ENCODE data around the gene MCRS1.

Gene MCRS1

DNA sequence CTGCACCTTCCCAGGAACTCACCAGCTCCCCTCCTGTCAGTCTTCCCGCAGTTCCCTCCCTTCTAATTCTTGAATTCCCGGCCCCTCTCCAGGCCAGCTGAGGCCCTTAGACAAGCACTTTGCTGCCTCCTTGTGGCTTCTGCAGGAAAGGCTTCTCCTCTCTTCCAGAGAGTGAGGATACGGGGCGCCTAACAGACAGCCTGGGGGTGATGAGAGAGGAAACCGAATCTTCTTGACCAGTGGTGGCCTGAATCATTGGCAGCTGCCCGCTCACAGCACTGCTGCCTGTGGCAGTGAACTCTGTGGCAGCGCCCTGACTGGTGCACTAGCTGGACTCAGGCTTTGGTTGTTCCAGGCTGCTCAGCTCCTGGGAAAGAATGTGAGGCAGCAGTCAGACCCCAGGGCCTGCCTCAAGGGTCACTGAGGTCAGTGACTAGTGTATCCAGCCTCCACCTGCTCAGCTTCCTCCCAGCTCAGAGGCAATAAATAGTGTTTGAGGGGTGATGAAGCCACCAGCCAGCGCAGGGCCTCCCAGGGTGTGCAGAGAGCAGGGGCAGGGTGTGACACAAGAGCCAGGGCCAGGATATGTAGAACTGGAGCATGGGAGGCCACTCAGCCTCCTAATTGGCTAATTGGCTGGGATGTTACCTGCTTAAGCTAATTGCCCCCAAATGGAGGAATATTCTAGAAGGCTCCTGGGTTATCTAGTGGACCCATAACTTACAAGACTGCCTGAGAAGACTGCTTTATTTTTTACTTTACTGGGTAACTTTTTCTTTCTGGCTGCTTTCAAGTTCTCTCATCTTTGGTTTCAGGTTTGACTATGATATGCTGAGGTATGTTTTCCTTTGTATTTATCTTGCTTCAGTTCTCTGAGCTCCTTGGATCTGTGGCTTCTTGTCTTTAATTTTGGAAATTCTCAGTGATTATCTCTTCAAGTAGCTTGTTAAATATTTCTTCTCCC lies 12.9 kb upstream of the MCRS1 start (continued):
- TF ChIP-seq ZNF768 (tag by site-specific recombination; IDR thresholded peaks at IDR 0.05) (no peak), ZNF707 (tag by site-specific recombination; IDR thresholded peaks at IDR 0.05) (no peak), ZNF654 (tag by site-specific recombination; IDR thresholded peaks at IDR 0.05; ENCODE audit: low read depth) (peak; percentile 94), ZNF341 (tag by site-specific recombination; IDR thresholded peaks at IDR 0.05; ENCODE audit: low read depth) (peak; percentile 73), KLF1 (tag by site-specific recombination; IDR thresholded peaks at IDR 0.05) (no peak), BCL11B (tag by site-specific recombination; IDR thresholded peaks at IDR 0.05; ENCODE audit: low read depth) (no peak)
- TF ChIP-seq, protein P1, sequence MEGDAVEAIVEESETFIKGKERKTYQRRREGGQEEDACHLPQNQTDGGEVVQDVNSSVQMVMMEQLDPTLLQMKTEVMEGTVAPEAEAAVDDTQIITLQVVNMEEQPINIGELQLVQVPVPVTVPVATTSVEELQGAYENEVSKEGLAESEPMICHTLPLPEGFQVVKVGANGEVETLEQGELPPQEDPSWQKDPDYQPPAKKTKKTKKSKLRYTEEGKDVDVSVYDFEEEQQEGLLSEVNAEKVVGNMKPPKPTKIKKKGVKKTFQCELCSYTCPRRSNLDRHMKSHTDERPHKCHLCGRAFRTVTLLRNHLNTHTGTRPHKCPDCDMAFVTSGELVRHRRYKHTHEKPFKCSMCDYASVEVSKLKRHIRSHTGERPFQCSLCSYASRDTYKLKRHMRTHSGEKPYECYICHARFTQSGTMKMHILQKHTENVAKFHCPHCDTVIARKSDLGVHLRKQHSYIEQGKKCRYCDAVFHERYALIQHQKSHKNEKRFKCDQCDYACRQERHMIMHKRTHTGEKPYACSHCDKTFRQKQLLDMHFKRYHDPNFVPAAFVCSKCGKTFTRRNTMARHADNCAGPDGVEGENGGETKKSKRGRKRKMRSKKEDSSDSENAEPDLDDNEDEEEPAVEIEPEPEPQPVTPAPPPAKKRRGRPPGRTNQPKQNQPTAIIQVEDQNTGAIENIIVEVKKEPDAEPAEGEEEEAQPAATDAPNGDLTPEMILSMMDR (tag by site-specific recombination; IDR thresholded peaks at IDR 0.05) = peak; percentile 90

DNA sequence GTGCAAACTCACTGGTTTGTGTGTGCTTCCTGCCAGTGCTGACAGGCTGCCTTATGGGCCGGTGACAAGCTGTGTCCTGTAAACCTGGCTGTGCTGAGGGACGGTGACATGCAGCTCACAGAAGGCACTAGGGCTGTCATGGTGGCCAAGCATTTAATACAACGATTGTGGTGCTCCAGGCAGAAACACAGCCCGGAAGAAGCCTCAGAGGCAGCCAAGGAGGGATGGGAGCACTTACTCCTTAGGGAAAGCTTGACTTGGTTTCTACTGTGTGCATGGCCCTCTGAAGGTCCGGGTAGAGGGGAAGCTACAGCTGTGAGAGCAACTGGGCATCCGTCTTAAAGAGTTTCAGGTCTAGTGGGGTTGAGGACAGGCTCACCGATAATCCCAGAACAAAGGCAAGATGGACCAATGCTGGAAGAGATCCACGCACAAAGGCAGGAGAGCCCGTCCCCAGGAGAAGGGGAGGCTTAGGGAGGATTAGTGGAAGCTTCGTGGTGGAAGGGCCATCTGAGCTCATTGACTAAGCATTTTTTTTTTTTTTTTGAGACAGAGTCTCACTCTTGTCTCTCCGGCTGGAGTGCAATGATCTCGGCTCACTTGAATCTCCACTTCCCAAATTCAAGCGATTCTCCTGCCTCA lies 10.7 kb upstream of the MCRS1 start:
- ChIA-PET CTCF (interaction anchor here (0.5 to 8.4 kb wide), 11 partner anchors 8 to 1527 kb away, joined by 3 to 133 read pairs (median 4); no protein-coding TSS in a partner anchor), POLR2A (no interaction called here)
- H3K4me1 ChIP-seq (ENCODE audit: control insufficient read depth, insufficient read depth, low read length) = no peaks in the 10 kb centered on the region
- H3K27ac ChIP-seq (ENCODE audit: extremely low read depth, low read depth, low read length) = no peak overlapping the region
- no peak overlapping the region for H3K4me3 ChIP-seq (ENCODE audit: low read depth, low read length)
- H3K36me3 ChIP-seq (ENCODE audit: control insufficient read depth in 2 of 2, insufficient read depth in 1 of 2, low read length in 2 of 2) = peaks cover 5 to 21% of the 10 kb centered on the region in 2 experiments; a peak in 2 of 3 replicates
- H3K9me3 ChIP-seq (ENCODE audit: control insufficient read depth, insufficient read depth, low read depth, low read length) = no peaks in the 10 kb centered on the region
- TF ChIP-seq ZBTB6 (tag by site-specific recombination; IDR thresholded peaks at IDR 0.05) (no peak), GLI2 (tag by site-specific recombination; IDR thresholded peaks at IDR 0.05; ENCODE audit: borderline replicate concordance, low read depth) (no peak), ZFP69B (tag by site-specific recombination; IDR thresholded peaks at IDR 0.05) (no peak), ZNF660 (tag by site-specific recombination; IDR thresholded peaks at IDR 0.05) (no peak), ZNF140 (tag by site-specific recombination; IDR thresholded peaks at IDR 0.05) (no peak), MYNN (tag by site-specific recombination; IDR thresholded peaks at IDR 0.05; ENCODE audit: borderline replicate concordance) (no peak), ZNF449 (tag by site-specific recombination; IDR thresholded peaks at IDR 0.05) (no peak), ZNF426 (tag by site-specific recombination; IDR thresholded peaks at IDR 0.05) (no peak), ZNF558 (tag by site-specific recombination; IDR thresholded peaks at IDR 0.05) (no peak), ZNF248 (tag by site-specific recombination; IDR thresholded peaks at IDR 0.05) (no peak), ZNF157 (tag by site-specific recombination; IDR thresholded peaks at IDR 0.05) (no peak), ZBTB21 (tag by site-specific recombination; IDR thresholded peaks at IDR 0.05) (no peak), ZNF274 (IDR thresholded peaks at IDR 0.05; ENCODE audit: low read length) (no peak), ZNF274 (tag by site-specific recombination; IDR thresholded peaks at IDR 0.05; ENCODE audit: borderline replicate concordance) (no peak)
- TF ChIP-seq, protein P2, sequence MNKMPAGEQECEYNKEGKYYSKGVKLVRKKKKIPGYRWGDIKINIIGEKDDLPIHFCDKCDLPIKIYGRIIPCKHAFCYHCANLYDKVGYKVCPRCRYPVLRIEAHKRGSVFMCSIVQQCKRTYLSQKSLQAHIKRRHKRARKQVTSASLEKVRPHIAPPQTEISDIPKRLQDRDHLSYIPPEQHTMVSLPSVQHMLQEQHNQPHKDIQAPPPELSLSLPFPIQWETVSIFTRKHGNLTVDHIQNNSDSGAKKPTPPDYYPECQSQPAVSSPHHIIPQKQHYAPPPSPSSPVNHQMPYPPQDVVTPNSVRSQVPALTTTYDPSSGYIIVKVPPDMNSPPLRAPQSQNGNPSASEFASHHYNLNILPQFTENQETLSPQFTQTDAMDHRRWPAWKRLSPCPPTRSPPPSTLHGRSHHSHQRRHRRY (tag by site-specific recombination; IDR thresholded peaks at IDR 0.05) = no peak
- TF ChIP-seq, protein P3, sequence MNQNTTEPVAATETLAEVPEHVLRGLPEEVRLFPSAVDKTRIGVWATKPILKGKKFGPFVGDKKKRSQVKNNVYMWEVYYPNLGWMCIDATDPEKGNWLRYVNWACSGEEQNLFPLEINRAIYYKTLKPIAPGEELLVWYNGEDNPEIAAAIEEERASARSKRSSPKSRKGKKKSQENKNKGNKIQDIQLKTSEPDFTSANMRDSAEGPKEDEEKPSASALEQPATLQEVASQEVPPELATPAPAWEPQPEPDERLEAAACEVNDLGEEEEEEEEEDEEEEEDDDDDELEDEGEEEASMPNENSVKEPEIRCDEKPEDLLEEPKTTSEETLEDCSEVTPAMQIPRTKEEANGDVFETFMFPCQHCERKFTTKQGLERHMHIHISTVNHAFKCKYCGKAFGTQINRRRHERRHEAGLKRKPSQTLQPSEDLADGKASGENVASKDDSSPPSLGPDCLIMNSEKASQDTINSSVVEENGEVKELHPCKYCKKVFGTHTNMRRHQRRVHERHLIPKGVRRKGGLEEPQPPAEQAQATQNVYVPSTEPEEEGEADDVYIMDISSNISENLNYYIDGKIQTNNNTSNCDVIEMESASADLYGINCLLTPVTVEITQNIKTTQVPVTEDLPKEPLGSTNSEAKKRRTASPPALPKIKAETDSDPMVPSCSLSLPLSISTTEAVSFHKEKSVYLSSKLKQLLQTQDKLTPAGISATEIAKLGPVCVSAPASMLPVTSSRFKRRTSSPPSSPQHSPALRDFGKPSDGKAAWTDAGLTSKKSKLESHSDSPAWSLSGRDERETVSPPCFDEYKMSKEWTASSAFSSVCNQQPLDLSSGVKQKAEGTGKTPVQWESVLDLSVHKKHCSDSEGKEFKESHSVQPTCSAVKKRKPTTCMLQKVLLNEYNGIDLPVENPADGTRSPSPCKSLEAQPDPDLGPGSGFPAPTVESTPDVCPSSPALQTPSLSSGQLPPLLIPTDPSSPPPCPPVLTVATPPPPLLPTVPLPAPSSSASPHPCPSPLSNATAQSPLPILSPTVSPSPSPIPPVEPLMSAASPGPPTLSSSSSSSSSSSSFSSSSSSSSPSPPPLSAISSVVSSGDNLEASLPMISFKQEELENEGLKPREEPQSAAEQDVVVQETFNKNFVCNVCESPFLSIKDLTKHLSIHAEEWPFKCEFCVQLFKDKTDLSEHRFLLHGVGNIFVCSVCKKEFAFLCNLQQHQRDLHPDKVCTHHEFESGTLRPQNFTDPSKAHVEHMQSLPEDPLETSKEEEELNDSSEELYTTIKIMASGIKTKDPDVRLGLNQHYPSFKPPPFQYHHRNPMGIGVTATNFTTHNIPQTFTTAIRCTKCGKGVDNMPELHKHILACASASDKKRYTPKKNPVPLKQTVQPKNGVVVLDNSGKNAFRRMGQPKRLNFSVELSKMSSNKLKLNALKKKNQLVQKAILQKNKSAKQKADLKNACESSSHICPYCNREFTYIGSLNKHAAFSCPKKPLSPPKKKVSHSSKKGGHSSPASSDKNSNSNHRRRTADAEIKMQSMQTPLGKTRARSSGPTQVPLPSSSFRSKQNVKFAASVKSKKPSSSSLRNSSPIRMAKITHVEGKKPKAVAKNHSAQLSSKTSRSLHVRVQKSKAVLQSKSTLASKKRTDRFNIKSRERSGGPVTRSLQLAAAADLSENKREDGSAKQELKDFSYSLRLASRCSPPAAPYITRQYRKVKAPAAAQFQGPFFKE (tag by site-specific recombination; IDR thresholded peaks at IDR 0.05; ENCODE audit: borderline replicate concordance) = no peak
